ENCODE measurements around the gene SPECC1L. TPM values are rescaled to one million over a fixed set of nuclear protein-coding genes. Genes with fewer than 3 reads are reported as not detected.

SPECC1L gene
- total RNA-seq, 5 donors from 2014 or later (not counting 1 experiment from before 2014, with no cell fraction given) = 45.3 to 64.0 (median 54.5) TPM

DNA sequence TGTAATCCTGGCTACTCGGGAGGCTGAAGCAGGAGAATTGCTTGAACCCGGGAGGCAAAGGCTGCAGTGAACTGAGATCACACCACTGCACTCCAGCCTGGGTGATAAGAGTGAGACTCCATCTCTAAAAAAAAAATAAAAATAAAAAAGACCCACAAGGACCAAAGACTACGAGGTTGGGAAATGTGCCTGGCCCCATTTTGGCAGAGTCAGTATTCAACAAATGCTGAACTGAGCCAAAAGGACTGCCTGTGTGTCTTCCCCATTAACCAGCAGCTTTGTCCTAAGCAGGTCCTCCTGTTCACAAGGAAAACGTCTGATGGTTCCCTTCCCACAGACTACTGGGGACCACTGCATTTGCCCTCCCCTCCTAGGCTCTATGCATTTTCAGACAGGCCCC, 184.4 kb downstream of the SPECC1L start:
- no peaks in the 10 kb centered on the region for H3K9me3 Mint-ChIP-seq
- no peaks in the 10 kb centered on the region for H3K27me3 ChIP-seq (replicated peaks in 1 of 2; ENCODE audit: control insufficient read depth in 2 of 2, extremely low read depth in 1 of 2, insufficient read depth in 2 of 2, low read length in 1 of 2)
- peaks cover 2 to 3% of the 10 kb centered on the region in 2 experiments for H3K4me1 ChIP-seq (ENCODE audit: control insufficient read depth in 1 of 2, extremely low read depth in 1 of 2, insufficient read depth in 2 of 2, low read length in 2 of 2)
- H3K27ac ChIP-seq (ENCODE audit: low read length) = no peak overlapping the region
- ChIA-PET CTCF (no interaction called here), POLR2A (no interaction called here)
- H3K9me3 ChIP-seq = no peaks in the 10 kb centered on the region
- H3K4me3 ChIP-seq (ENCODE audit: control insufficient read depth in 1 of 2, extremely low read depth in 1 of 2, low read length in 1 of 2) = no peak overlapping the region
- H3K4me1 Mint-ChIP-seq = peaks cover 3 to 8% (median 4%) of the 10 kb centered on the region in 3 donors
- DNase-seq = no peak
- no peak overlapping the region for H3K4me3 Mint-ChIP-seq
- H3K36me3 ChIP-seq (ENCODE audit: control insufficient read depth in 2 of 2, extremely low read depth in 1 of 2, insufficient read depth in 1 of 2, low read length in 1 of 2) = no peaks in the 10 kb centered on the region
- ATAC-seq (replicated peaks in 1 of 4) = no peak
- WGBS (ENCODE audit: insufficient coverage) = 86% methylated on average over 1 of the region's 4 CpGs
- no peaks in the 10 kb centered on the region for H3K36me3 Mint-ChIP-seq
- no peaks in the 10 kb centered on the region for H3K27me3 Mint-ChIP-seq
- no peak overlapping the region for H3K27ac Mint-ChIP-seq

DNA sequence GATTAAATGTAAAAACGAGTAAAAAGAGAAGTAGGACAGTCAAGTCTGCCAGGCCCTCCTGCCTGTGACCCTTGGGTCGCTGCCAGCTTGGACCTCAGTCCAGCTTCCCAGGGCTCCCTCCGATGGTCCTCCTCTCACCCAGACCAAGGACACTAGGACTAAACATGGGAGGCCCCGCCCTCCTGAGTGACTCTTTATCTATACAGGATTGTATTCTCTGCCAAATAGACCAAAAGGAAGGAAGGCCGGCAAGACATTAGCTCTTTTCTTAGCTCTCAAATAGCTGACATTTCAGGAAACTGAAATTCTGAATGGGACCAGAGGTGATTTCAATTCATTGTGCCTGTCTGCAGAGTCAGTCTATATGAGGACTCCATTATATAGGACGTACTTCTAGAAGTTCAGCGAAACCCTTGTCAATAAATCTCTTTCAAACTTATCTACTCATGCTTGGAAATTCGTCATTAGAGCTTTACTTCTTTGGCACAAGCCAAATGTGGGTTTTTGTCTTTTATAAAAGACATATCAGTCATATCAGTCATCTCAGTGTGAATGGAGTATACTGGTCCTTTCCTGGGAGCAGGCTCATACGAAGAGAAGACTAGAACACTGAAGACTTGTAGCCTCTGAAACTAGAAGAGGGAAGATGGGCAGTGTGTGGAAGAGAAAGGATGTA, 185.3 kb downstream of the SPECC1L start:
- H3K4me1 Mint-ChIP-seq = peaks cover 0 to 8% (median 0%) of the 10 kb centered on the region in 3 donors
- Histone ChIP-seq H3K4me1 (ENCODE audit: control insufficient read depth in 1 of 2, extremely low read depth in 1 of 2, insufficient read depth in 2 of 2, low read length in 2 of 2) (no peaks in the 10 kb centered on the region), H3K27ac (ENCODE audit: low read length) (no peak overlapping the region), H3K9me3 (no peaks in the 10 kb centered on the region), H3K4me3 (ENCODE audit: control insufficient read depth in 1 of 2, extremely low read depth in 1 of 2, low read length in 1 of 2) (no peak overlapping the region), H3K27me3 (replicated peaks in 1 of 2; ENCODE audit: control insufficient read depth in 2 of 2, extremely low read depth in 1 of 2, insufficient read depth in 2 of 2, low read length in 1 of 2) (no peaks in the 10 kb centered on the region), H3K36me3 (ENCODE audit: control insufficient read depth in 2 of 2, extremely low read depth in 1 of 2, insufficient read depth in 1 of 2, low read length in 1 of 2) (no peaks in the 10 kb centered on the region)
- DNase-seq (no peak), ATAC-seq (replicated peaks in 1 of 4) (no peak)
- H3K9me3 Mint-ChIP-seq = no peaks in the 10 kb centered on the region
- ChIA-PET CTCF (interaction anchor here in 1 of 2 donors (0.6 kb wide), 1 partner anchor 62 kb away, joined by 3 read pairs; no protein-coding TSS in a partner anchor), POLR2A (no interaction called here)
- no peak overlapping the region for H3K4me3 Mint-ChIP-seq
- H3K36me3 Mint-ChIP-seq = no peaks in the 10 kb centered on the region
- 100% methylated on average over 2 of the region's 9 CpGs for WGBS (ENCODE audit: insufficient coverage)
- no peak overlapping the region for H3K27ac Mint-ChIP-seq
- H3K27me3 Mint-ChIP-seq = no peaks in the 10 kb centered on the region

DNA sequence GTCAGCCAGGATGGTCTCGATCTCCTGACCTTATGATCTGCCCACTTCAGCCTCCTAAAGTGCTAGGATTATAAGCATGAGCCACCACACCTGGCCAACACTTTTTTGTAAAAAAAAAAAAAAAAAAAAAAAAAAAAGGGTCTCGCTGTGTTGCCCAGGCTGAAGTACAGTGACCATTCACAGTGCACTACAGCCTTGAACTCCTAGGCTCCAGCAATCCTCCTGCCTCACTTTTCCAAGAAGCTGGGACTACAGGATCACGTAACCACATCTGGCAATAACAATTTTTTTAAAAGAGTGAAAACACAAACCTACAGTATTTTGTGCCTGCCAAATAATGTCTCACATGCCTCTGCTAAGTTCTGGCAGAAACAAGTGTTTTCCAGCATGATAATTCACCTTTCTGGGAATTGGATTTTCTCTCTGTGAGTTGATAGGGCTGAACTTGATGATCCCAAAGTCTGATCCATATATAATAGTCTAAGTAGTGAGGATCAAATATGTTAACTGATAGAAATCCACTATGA, 187.3 kb downstream of the SPECC1L start:
- Histone ChIP-seq H3K9me3 (no peaks in the 10 kb centered on the region), H3K27me3 (replicated peaks in 1 of 2; ENCODE audit: control insufficient read depth in 2 of 2, extremely low read depth in 1 of 2, insufficient read depth in 2 of 2, low read length in 1 of 2) (no peaks in the 10 kb centered on the region), H3K27ac (ENCODE audit: low read length) (no peak overlapping the region), H3K4me3 (ENCODE audit: control insufficient read depth in 1 of 2, extremely low read depth in 1 of 2, low read length in 1 of 2) (no peak overlapping the region), H3K4me1 (ENCODE audit: control insufficient read depth in 1 of 2, extremely low read depth in 1 of 2, insufficient read depth in 2 of 2, low read length in 2 of 2) (no peaks in the 10 kb centered on the region), H3K36me3 (ENCODE audit: control insufficient read depth in 2 of 2, extremely low read depth in 1 of 2, insufficient read depth in 1 of 2, low read length in 1 of 2) (no peaks in the 10 kb centered on the region)
- no peak for DNase-seq
- no peak overlapping the region for H3K4me3 Mint-ChIP-seq
- H3K27ac Mint-ChIP-seq = no peak overlapping the region
- H3K27me3 Mint-ChIP-seq = no peaks in the 10 kb centered on the region
- POLR2A ChIA-PET = no interaction called here
- no peaks in the 10 kb centered on the region for H3K36me3 Mint-ChIP-seq
- no CpG with 5 or more reads among the region's 3 CpGs for WGBS (ENCODE audit: insufficient coverage)
- H3K9me3 Mint-ChIP-seq = no peaks in the 10 kb centered on the region
- H3K4me1 Mint-ChIP-seq = peaks cover 0 to 8% (median 0%) of the 10 kb centered on the region in 3 donors
- no peak for ATAC-seq (replicated peaks in 1 of 4)
- CTCF ChIA-PET = no interaction called here

DNA sequence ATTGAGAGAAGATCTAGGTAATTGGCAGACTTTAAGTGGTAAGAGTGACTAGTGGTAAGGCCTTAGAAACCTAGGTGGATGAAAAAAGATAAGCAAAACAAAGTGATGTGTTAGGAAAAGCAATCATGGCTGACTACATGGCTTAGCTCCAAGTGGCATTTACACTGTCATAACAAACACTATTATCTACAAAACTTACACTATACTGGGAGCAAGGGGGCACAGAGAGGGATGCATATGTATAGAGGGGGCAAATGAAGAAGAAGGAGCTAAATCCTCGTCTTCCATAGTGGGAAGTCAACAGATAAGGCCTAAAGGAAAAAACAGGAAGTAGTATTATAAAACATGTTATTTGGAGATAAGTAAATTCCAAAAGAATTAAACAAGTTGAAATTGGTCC, 189.3 kb downstream of the SPECC1L start:
- POLR2A ChIA-PET = interaction anchor here in 1 of 2 donors (0.5 kb wide), 1 partner anchor 21 kb away, joined by 4 read pairs; no protein-coding TSS in a partner anchor

DNA sequence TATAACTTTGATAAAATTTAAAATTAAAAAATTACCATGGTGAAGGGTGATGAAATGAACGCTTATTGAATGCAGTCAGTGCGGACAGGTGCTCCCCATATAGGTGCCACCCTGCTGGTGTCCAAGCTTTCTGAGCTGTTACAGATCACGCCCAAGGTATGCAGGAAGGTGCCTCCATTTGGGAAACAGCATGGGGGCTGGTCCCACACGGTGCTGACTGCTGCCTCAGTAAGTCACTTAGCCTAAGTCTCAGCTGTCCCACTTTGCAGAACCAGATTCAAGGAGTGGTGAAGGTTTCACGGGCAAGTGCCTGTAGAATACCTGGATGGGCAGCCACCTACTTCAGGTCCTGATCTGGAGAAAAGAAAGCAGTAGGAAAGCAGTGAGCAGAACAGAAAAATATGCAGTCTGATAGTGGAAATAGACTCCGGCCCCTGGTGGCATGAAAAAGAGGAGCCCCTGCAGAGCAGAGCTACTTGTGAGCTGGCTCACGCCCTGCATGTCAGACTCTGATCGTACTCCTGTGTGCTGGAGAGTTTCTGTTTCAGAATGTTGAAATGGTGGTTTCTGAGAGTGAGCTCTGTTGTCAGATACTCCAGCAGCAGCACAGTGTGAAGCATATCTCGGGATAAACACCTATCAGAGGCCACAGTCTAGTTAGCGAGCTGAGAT, 189.9 kb downstream of the SPECC1L start:
- CTCF ChIA-PET = no interaction called here
- H3K27ac Mint-ChIP-seq = no peak overlapping the region
- no peak for ATAC-seq (replicated peaks in 1 of 4)
- Histone ChIP-seq H3K4me1 (ENCODE audit: control insufficient read depth in 1 of 2, extremely low read depth in 1 of 2, insufficient read depth in 2 of 2, low read length in 2 of 2) (no peaks in the 10 kb centered on the region), H3K36me3 (ENCODE audit: control insufficient read depth in 2 of 2, extremely low read depth in 1 of 2, insufficient read depth in 1 of 2, low read length in 1 of 2) (no peaks in the 10 kb centered on the region), H3K4me3 (ENCODE audit: control insufficient read depth in 1 of 2, extremely low read depth in 1 of 2, low read length in 1 of 2) (no peak overlapping the region), H3K9me3 (no peaks in the 10 kb centered on the region), H3K27ac (ENCODE audit: low read length) (no peak overlapping the region), H3K27me3 (replicated peaks in 1 of 2; ENCODE audit: control insufficient read depth in 2 of 2, extremely low read depth in 1 of 2, insufficient read depth in 2 of 2, low read length in 1 of 2) (no peaks in the 10 kb centered on the region)
- WGBS (ENCODE audit: insufficient coverage) = 66% methylated on average over 8 of the region's 10 CpGs
- no peak overlapping the region for H3K4me3 Mint-ChIP-seq
- no peaks in the 10 kb centered on the region for H3K9me3 Mint-ChIP-seq
- H3K36me3 Mint-ChIP-seq = no peaks in the 10 kb centered on the region
- H3K27me3 Mint-ChIP-seq = no peaks in the 10 kb centered on the region
- DNase-seq = no peak
- H3K4me1 Mint-ChIP-seq = peaks cover 0 to 10% (median 0%) of the 10 kb centered on the region in 3 donors
- POLR2A ChIA-PET = interaction anchor here (0.5 to 0.7 kb wide), 2 partner anchors 21 to 1277 kb away, joined by 3 to 4 read pairs; no protein-coding TSS in a partner anchor

More for the DNA sequence above, 189.3 kb downstream of the SPECC1L start:
- no CpG with 5 or more reads among the region's 1 CpG for WGBS (ENCODE audit: insufficient coverage)
- Histone ChIP-seq H3K27me3 (replicated peaks in 1 of 2; ENCODE audit: control insufficient read depth in 2 of 2, extremely low read depth in 1 of 2, insufficient read depth in 2 of 2, low read length in 1 of 2) (no peaks in the 10 kb centered on the region), H3K4me3 (ENCODE audit: control insufficient read depth in 1 of 2, extremely low read depth in 1 of 2, low read length in 1 of 2) (no peak overlapping the region), H3K4me1 (ENCODE audit: control insufficient read depth in 1 of 2, extremely low read depth in 1 of 2, insufficient read depth in 2 of 2, low read length in 2 of 2) (no peaks in the 10 kb centered on the region), H3K27ac (ENCODE audit: low read length) (no peak overlapping the region), H3K9me3 (no peaks in the 10 kb centered on the region), H3K36me3 (ENCODE audit: control insufficient read depth in 2 of 2, extremely low read depth in 1 of 2, insufficient read depth in 1 of 2, low read length in 1 of 2) (no peaks in the 10 kb centered on the region)
- Mint-ChIP-seq H3K27me3 (no peaks in the 10 kb centered on the region), H3K36me3 (no peaks in the 10 kb centered on the region), H3K4me3 (no peak overlapping the region), H3K4me1 (peaks cover 0 to 10% (median 0%) of the 10 kb centered on the region in 3 donors), H3K9me3 (no peaks in the 10 kb centered on the region), H3K27ac (no peak overlapping the region)
- ATAC-seq (replicated peaks in 1 of 4) = no peak
- CTCF ChIA-PET = no interaction called here
- DNase-seq = no peak

DNA sequence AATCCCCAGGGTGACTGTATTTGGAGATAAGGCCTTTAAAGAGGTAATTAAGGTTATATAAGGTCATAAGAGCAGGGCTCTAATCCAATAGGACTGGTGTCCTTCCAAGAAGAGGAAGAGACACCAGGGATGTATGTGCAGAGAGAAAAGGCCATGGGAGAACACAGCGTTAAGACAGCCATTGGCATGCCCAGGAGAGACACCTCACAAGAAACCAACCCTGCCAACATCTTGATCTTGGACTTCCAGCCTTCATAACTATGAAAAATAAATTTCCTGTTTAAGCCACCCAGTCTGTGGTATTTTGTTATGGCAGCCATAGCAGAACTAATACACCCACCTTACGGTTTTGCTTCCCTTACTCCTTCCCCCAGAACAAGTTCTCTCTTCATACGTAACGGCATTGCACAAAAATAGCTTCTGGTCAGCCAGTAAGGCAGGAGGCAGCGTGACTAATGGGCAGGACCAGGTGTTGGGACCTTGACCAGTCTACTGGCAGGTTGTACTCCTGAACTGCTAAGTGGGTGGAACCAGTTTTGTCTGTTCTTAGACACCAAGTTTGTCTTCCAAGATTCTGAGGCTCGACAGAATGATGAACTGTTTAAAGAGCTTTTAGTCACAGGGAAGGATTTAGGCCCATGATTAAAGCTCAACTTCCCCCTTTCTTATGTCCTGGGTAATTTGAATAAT, 192.6 kb downstream of the SPECC1L start:
- CTCF ChIA-PET = no interaction called here
- ATAC-seq (replicated peaks in 1 of 4) = no peak
- no peaks in the 10 kb centered on the region for H3K36me3 Mint-ChIP-seq
- no peak overlapping the region for H3K4me3 Mint-ChIP-seq
- H3K27me3 ChIP-seq (replicated peaks in 1 of 2; ENCODE audit: control insufficient read depth in 2 of 2, extremely low read depth in 1 of 2, insufficient read depth in 2 of 2, low read length in 1 of 2) = no peaks in the 10 kb centered on the region
- H3K36me3 ChIP-seq (ENCODE audit: control insufficient read depth in 2 of 2, extremely low read depth in 1 of 2, insufficient read depth in 1 of 2, low read length in 1 of 2) = no peaks in the 10 kb centered on the region
- H3K27ac ChIP-seq (ENCODE audit: low read length) = no peak overlapping the region
- no peaks in the 10 kb centered on the region for H3K9me3 Mint-ChIP-seq
- POLR2A ChIA-PET = no interaction called here
- no peak for DNase-seq
- no peaks in the 10 kb centered on the region for H3K4me1 ChIP-seq (ENCODE audit: control insufficient read depth in 1 of 2, extremely low read depth in 1 of 2, insufficient read depth in 2 of 2, low read length in 2 of 2)
- no peak overlapping the region for H3K27ac Mint-ChIP-seq
- no peak overlapping the region for H3K4me3 ChIP-seq (ENCODE audit: control insufficient read depth in 1 of 2, extremely low read depth in 1 of 2, low read length in 1 of 2)
- peaks cover 0 to 10% (median 2%) of the 10 kb centered on the region in 3 donors for H3K4me1 Mint-ChIP-seq
- H3K9me3 ChIP-seq = no peaks in the 10 kb centered on the region
- no peaks in the 10 kb centered on the region for H3K27me3 Mint-ChIP-seq
- whole genome bisulfite sequencing (ENCODE audit: insufficient coverage) = 77% methylated on average over 3 of the region's 6 CpGs
